HG03045 (cell line): ENCODE results near the gene ANKDD1B.
"Not testable (repeated sequence)": the region's sequence is repeated elsewhere in the genome, so short reads cannot be mapped to it uniquely, and the experiment has no call there.

Source experiments
- ATAC-seq: cut with Tn5 transposase; IDR thresholded peaks from one replicate; pipeline ENCODE4 v1.9.1; 2021; ENCODE audit warnings: mild to moderate bottlenecking, moderate library complexity; ENCODE audit not compliant: unreplicated experiment

ANKDD1B gene

DNA sequence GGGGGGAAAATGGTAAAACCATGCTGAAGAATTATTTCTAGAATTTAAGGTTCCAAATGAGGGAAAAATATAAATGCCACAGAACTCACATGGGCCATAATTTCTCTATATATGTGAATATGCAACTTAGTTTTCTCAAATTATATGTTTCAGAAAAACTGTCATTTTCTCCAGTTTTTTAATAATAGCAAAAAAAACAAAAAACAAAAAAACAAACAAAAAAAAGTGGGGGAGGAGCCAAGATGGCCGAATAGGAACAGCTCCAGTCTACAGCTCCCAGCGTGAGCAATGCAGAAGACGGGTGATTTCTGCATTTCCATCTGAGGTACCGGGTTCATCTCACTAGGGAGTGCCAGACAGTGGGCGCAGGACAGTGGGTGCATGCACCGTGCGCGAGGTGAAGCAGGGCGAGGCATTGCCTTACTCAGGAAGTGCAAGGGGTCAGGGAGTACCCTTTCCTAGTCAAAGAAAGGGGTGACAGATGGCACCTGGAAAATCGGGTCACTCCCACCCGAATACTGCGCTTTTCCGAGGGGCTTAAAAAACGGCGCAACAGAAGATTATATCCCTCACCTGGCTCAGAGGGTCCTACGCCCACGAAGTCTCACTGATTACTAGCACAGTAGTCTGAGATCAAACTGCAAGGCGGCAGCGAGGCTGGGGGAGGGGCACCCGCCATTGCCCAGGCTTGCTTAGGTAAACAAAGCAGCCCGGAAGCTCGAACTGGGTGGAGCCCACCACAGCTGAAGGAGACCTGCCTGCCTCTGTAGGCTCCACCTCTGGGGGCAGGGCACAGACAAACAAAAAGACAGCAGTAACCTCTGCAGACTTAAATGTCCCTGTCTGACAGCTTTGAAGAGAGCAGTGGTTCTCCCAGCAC, 84.5 kb downstream of the ANKDD1B start:
- not testable (repeated sequence) for ATAC-seq

- no peak for ATAC-seq
Observed at GRCh38 chr5:75701856-75702255, 90.6 kb downstream of the ANKDD1B start.

GRCh38 chr5:75706016-75706415, 94.8 kb downstream of the ANKDD1B start:
- no peak for ATAC-seq

- ATAC-seq, result no peak
Observed at GRCh38 chr5:75706775-75707174, 95.5 kb downstream of the ANKDD1B start.

GRCh38 chr5:75707911-75708509, 96.8 kb downstream of the ANKDD1B start:
- ATAC-seq, result no peak

DNA sequence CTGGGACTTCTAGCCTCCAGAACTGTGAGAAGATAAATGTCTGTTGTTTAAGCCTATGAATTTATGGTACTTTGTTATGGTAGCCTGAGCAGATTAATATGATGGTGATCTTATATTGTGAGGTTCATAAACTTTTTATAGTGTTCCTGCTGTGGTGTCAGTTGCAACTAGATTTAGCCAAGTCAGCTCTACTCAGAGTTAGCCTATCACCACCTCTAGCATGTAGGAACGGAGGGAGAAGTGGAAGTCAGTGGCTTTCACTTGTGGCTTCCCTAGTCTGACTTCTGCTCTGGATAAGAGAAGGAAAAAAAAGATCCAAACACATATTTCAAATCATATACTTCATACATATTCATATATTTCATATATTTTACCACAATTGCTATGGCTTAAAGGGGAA, 99.4 kb downstream of the ANKDD1B start:
- ATAC-seq, result no peak

DNA sequence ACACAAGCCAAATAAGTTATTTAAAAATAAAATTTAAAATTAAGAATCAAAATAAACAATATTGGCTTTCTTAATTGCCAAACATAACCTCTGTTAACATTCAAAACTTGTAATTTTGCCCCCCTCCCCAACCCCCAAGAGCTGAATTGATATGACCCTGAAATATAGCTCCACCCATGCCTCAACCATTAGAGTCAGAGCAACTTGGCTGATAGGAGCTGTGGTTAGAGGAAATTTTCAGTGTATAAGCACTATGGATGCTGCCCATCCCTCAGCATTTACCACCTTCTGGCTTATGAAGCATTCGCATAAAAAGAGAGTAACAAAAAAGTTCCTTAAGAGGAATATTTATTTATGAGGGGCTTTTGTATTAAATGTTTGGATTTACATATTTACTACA, 99.9 kb downstream of the ANKDD1B start:
- ATAC-seq, result no peak

GRCh38 chr5:75712091-75712490, 100.8 kb downstream of the ANKDD1B start:
- ATAC-seq, result no peak

DNA sequence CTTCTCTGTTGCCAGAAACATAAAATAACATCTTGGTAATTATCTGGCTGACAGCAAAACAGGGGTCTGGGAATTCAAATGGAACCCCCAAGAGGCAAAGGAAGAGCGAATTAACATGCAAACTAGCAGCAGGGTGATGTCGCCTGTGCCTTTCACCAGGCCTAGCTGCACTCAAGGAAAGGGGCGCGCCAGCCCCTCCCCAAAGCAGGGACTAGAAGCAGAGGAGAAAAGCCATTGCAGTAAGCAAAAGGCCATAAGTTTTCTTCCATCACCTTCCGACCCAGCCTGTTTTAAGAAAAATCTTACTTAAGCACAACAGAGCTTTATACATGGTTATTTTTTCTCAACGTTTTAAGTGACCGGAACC, 105.4 kb downstream of the ANKDD1B start:
- ATAC-seq, result peak; percentile 22

DNA sequence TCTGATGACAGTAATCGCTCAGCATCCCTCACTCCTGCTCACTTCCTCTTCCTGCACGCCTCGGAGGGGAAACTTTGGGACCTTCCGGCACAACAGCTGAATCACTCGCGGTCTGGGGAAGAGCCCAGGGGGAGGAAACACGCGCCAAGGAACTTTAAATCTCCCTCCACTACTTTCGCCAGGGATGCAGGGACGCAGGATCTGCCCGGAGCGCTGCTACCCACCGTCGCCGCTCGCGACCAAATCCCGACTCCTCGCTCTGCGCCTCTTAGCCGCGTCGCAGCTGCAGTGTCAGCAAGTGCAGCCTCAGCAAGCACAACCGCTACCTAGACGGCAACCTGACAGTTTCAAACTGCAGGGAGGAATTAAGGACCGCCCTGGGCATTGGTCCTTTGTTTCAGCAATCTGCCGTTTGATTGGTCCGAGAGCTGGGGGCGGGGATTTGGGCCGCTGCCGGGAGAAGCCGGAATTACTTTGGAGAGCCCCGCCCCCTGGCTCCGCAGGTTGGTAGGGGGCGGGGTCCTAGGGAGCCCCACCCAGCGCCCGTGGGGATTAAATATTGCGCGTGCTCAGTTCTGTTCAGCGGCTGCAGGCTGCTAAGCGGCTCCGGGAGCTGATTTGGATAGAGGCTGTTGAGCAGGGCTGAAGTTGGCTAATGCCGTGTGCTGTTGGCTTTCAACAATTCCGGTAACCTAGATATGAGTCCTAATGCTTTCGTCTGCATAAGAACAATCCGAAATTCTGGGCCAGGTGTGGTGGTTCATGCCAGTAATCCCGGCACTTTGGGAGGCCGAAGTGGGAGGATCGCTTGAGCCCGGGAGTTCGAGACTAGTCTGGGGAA, 106.0 kb downstream of the ANKDD1B start, which contains the start of gene POC5:
Gene POC5, minus strand, starts transcription at position 356 of the 841 bp plus-strand sequence. CDS start 4,500 bp downstream, outside the sequence.
- ATAC-seq, result peak; percentile 96

GRCh38 chr5:75720882-75721281, 109.6 kb downstream of the ANKDD1B start:
- ATAC-seq, result no peak
